Thymus (tissue), 11 donors: Measurements from ENCODE around the gene NFATC2. TPM values are rescaled to one million over a fixed set of nuclear protein-coding genes. Genes with fewer than 3 reads are reported as not detected.

Source experiments
- DNase-seq, 9 donors: peaks; one replicate each; pipeline ENCODE4 v3.0.0-alpha.2; 2013; ENCODE audit warnings: low spot score in 9 of 9, low read depth in 6 of 9, missing footprints in 1 of 9
- H3K27ac ChIP-seq, 2 donors: one replicate each; pipeline ENCODE4 v1.5.1; 2013; ENCODE audit warnings: control low read depth in 1 of 2, low read depth in 1 of 2, low read length in 1 of 2, mild to moderate bottlenecking in 1 of 2, moderate library complexity in 1 of 2
- H3K27me3 ChIP-seq, 2 donors: one replicate each; pipeline ENCODE4 v1.5.1; 2013; ENCODE audit warnings: low read length in 1 of 2; ENCODE audit not compliant: control insufficient read depth in 2 of 2, insufficient read depth in 1 of 2
- H3K36me3 ChIP-seq, 2 donors: one replicate each; pipeline ENCODE4 v1.5.1; 2013; ENCODE audit warnings: low read length in 1 of 2, mild to moderate bottlenecking in 1 of 2, moderate library complexity in 1 of 2; ENCODE audit not compliant: control insufficient read depth in 2 of 2, insufficient read depth in 2 of 2
- H3K4me1 ChIP-seq, 2 donors: one replicate each; pipeline ENCODE4 v1.5.1; 2013; ENCODE audit warnings: low read length in 2 of 2; ENCODE audit not compliant: control insufficient read depth in 2 of 2, insufficient read depth in 2 of 2
- H3K4me3 ChIP-seq, 2 donors: one replicate each; pipeline ENCODE4 v1.5.1; 2013; ENCODE audit warnings: low read length in 2 of 2, control low read depth in 1 of 2, mild to moderate bottlenecking in 1 of 2
- H3K9me3 ChIP-seq, 2 donors: one replicate each; pipeline ENCODE4 v1.5.1; 2013; ENCODE audit warnings: low read length in 1 of 2, mild to moderate bottlenecking in 1 of 2; ENCODE audit not compliant: control insufficient read depth in 2 of 2, insufficient read depth in 1 of 2
- WGBS: extraction: QIAGEN DNeasy Blood & Tissue Kit; methylation state at CpG from one replicate; pipeline ENCODE4 v1.1.7; 2013; 5-methylcytosine and 5-hydroxymethylcytosine counted together
- polyA plus RNA-seq: library from polyadenylated mRNA; stranded (reverse); fragments of 200-250 nt; gene quantifications from one replicate; pipeline ENCODE4 v1.2.3, GENCODE V29; 2013
- total RNA-seq: library from RNA; stranded (reverse); fragments of 120-200 nt; gene quantifications from one replicate; pipeline ENCODE4 v1.2.4, GENCODE V29; 2013
- donor health status: healthy.

The NFATC2 gene
- total and polyA plus RNA-seq, 2 donors = 2.4 to 4.4 TPM

DNA sequence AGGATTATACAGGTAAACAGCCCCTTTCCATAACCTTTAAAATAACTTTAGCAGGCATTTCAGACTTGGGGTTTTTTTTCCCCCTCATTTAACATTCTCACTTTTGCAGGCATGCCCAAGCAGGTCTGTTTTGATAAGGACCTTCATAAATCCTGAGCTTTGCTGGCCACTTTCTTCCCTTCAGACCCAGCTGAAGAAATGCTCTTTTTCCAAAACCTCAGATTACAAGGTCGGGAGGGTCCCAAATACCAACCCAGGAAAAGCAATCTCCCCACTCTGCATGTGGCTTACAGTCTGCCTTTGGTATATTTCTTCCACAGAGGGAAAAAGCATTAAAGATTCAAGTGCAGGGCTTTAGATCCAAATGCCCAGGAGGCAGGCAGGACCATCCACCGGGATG lies 6.8 kb downstream of the NFATC2 start:
- Histone ChIP-seq H3K27ac (peak overlapping the region in 1 of 2 donors; percentile 47), H3K36me3 (no peaks in the 10 kb centered on the region), H3K4me1 (peaks cover 0 to 32% of the 10 kb centered on the region in 2 donors), H3K4me3 (no peak overlapping the region), H3K27me3 (no peaks in the 10 kb centered on the region), H3K9me3 (no peaks in the 10 kb centered on the region)
- WGBS = 89% methylated on average over 2 of the region's 2 CpGs
- DNase-seq = no peak

DNA sequence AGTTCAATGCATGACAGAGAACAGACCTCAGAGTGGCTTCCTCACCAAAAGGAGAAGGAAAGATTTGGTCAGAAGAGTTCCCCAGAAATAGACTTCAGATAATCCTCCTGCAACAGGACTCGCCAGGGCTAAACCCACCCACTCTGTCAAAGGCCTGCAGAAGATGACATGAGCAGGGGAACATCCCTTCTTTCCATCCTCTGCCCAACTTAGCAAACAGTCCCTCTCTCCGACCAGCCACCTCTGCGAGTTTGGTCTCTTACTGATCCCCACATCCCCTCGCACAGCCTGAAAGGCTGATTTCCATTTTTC lies 7.5 kb downstream of the NFATC2 start:
- 72% methylated on average over 4 of the region's 4 CpGs for WGBS

DNA sequence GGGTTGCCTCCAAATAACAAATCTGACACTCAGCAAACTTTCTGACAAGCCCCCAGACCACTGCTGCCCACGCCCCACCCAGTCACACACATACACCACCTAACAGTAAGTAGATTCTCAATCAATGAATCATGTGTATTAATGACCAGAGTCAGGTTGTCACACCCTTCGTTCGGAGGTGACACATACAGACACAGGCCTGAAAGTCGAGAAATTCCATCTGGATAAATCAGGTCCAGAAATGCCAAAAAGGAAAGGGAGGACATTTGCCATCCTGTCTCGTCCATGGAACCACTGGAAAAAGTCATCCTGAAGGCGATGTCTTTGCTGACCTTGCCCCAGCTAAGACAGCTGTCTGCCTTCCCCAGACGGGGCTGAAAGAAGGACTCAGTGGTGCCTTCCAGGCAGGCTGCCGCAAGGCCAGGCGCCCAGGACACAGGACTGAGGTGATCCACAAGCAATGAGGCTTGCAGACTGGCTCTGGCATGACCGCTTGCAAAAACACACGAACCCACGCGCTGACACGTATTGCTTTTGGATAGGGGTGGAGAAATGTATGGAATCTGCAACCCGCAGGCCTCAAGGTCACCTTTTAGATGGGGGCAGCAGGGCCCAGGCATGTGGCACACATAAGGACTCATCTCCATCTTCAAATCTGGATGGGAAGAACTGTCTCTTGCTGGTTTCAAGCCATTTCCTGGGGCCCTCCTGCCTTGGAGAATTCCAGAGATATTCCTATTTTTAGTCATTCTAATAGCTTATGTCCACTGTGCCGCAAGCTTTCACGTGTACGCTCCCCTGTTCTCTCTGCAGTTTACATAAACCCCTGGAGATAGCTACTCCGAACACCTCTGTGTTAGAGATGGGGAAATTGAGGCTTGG lies 9.0 kb downstream of the NFATC2 start:
- Histone ChIP-seq H3K4me1 (peaks cover 0 to 32% of the 10 kb centered on the region in 2 donors), H3K36me3 (no peaks in the 10 kb centered on the region), H3K9me3 (no peaks in the 10 kb centered on the region), H3K27ac (no peak overlapping the region), H3K4me3 (no peak overlapping the region), H3K27me3 (no peaks in the 10 kb centered on the region)
- 93% methylated on average over 19 of the region's 19 CpGs for WGBS
- DNase-seq = no peak

More for the DNA sequence above, 7.5 kb downstream of the NFATC2 start:
- peak overlapping the region in 1 of 2 donors; percentile 47 for H3K27ac ChIP-seq
- no peaks in the 10 kb centered on the region for H3K27me3 ChIP-seq
- H3K36me3 ChIP-seq = no peaks in the 10 kb centered on the region
- H3K4me3 ChIP-seq = no peak overlapping the region
- no peak for DNase-seq
- H3K9me3 ChIP-seq = no peaks in the 10 kb centered on the region
- H3K4me1 ChIP-seq = peaks cover 0 to 32% of the 10 kb centered on the region in 2 donors

DNA sequence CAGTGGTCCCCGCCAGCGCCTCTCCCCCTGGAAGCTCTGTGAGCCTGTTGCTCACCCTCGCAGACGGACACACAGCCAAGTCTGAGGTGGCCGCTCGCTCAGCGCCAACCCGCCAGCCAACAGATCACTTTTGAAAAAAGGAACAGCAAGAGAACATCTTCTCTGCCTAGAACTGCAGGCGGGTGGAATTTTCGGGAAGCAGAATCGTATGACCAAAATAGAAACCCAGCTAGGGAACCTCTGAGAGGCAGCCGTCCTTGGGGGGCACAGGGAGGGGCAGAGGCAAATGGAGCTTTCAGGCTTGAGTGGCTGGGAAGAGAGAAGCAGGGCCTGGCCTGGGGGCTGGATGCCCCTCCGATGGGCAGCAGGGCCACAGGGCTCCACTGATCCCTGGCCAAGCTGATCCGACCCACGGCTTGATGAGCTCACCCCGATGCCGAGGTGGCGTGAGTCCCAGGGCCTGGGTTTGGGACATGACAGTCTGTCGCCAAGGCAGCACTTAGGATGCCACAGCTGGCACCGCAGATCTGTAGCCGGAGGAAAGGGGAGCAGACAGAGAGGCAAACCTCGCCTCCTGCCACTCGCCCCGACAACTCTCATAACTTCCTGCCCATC lies 9.8 kb downstream of the NFATC2 start:
- Histone ChIP-seq H3K27ac (peak overlapping the region; percentile 27 to 60), H3K4me3 (no peak overlapping the region), H3K27me3 (no peaks in the 10 kb centered on the region), H3K4me1 (peaks cover 0 to 32% of the 10 kb centered on the region in 2 donors), H3K9me3 (no peaks in the 10 kb centered on the region), H3K36me3 (no peaks in the 10 kb centered on the region)
- DNase-seq = no peak
- WGBS = 71% methylated on average over 24 of the region's 24 CpGs

DNA sequence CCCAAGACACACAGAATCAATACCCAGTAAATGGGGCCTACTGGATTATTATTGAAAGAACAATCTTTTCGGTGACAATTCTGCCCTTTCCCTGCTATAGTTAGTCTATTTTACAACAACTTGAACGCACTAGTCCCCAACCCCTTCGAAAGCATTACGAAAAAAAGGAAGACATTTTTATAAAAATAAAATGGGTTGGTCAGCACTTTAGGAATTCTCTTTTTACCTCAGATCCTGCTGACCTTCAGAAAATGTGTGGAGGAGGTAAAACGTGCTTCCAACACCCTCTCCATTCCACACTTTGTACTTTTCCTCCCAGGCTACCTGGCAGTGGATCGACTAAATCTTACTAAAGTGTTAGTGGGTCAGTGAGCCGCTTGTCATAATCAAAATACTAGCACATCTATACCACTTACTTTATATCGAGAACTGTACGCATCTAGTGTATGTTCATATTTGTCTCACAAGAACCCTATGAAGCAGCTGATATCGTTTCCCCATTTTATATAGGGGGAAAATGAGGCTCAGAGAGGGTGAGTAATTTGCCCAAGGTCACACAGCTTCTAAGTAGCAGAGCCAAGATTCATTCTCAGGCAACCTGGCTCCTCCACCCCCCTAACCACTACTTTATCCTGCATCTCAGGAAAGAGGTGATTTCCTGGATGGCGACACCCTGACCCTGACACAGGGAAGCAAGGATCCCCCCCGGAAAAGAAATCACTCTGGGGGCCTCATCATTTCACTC lies 10.6 kb downstream of the NFATC2 start:
- WGBS = 93% methylated on average over 12 of the region's 12 CpGs
- no peak for DNase-seq
- Histone ChIP-seq H3K27me3 (no peaks in the 10 kb centered on the region), H3K4me1 (peaks cover 0 to 31% of the 10 kb centered on the region in 2 donors), H3K4me3 (no peak overlapping the region), H3K27ac (peak overlapping the region in 1 of 2 donors; percentile 60), H3K36me3 (no peaks in the 10 kb centered on the region), H3K9me3 (no peaks in the 10 kb centered on the region)

DNA sequence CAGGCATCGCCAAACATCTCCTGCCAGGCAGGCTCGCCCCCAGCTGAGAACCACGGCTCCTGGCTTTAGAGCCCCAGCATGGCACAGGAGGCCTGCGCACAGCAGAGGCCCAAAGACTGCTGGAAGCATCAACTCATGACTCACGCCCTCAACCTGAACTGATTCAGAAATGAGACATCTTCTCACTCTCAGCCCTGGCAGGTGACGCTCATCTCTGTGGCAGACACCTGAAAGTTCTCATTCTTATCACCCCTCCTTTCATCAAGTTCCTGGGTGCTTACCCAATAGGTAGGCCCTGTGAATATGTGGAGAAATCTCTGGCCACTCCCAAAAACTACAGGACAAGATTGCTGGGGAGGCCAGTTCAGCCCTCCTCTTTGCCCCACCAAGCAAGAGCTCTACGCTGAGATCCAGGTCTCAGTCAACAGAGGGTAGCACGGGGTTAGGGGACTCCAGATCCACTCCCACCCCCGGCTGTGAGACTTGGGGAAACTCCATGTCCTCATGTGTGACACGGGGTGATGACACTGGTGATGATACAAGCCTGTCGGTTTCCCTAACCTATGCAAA lies 11.3 kb downstream of the NFATC2 start:
- DNase-seq = no peak
- Histone ChIP-seq H3K4me1 (peaks cover 0 to 27% of the 10 kb centered on the region in 2 donors), H3K27ac (no peak overlapping the region), H3K27me3 (no peaks in the 10 kb centered on the region), H3K9me3 (no peaks in the 10 kb centered on the region), H3K36me3 (no peaks in the 10 kb centered on the region), H3K4me3 (no peak overlapping the region)
- WGBS = 95% methylated on average over 11 of the region's 11 CpGs

DNA sequence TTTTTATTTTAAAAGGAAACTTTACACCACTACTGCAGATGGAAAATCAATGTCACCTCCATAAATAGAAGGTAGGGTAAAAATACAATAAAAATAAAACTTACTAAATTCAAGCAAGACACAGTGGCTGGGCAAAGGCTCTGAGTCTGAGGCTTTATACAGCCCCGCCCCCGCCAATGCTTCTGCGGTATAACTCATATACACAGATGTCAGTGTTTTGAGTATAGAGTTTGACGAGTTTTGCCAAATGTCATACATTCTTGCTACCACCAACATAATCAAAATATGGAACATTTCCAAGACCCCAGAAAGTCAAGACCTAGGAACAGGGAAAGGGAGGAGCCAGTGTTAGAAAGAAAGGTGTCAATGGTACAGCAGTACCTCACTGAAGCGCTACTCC lies 12.8 kb downstream of the NFATC2 start:
- no peaks in the 10 kb centered on the region for H3K27me3 ChIP-seq
- 93% methylated on average over 5 of the region's 5 CpGs for WGBS
- H3K9me3 ChIP-seq = no peaks in the 10 kb centered on the region
- no peak overlapping the region for H3K4me3 ChIP-seq
- peaks cover 0 to 30% of the 10 kb centered on the region in 2 donors for H3K4me1 ChIP-seq
- no peaks in the 10 kb centered on the region for H3K36me3 ChIP-seq
- DNase-seq = no peak
- no peak overlapping the region for H3K27ac ChIP-seq

DNA sequence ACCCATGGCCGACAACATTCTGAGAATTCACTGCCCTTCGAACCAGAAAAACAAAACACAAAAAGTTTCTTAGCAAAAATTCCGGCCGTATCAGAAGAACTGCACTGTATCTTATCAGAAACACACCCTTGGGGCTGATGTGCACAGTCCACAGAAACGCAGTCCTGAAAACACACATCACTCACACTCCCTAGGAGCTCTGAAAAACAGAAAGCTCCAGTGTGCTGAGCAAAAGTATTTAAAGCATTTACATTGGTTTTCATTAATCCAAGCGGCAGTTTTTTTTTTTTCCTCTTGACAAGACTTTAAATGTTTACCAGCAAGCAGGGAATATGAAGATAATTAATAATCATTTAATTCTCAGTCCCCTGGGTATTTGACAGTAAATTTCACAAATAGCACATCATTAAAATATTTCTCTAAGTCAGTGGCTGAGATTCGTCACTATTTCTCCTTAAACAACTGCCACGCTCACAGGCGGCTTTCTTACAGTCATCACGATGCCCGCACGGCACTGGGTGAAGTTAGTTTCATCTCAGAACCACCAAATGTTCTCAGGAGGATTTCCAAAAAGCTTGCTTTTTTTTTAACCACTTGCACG lies 13.3 kb downstream of the NFATC2 start:
- 93% methylated on average over 13 of the region's 13 CpGs for WGBS
- Histone ChIP-seq H3K4me3 (no peak overlapping the region), H3K27ac (no peak overlapping the region), H3K4me1 (peaks cover 0 to 30% of the 10 kb centered on the region in 2 donors), H3K36me3 (no peaks in the 10 kb centered on the region), H3K27me3 (no peaks in the 10 kb centered on the region), H3K9me3 (no peaks in the 10 kb centered on the region)
- no peak for DNase-seq
